Right atrium auricular region (tissue), 2 donors: ENCODE results near the gene FAM53A. TPM values are rescaled to one million over a fixed set of nuclear protein-coding genes. Genes with fewer than 3 reads are reported as not detected.
"Not testable (repeated sequence)": the region's sequence is repeated elsewhere in the genome, so short reads cannot be mapped to it uniquely, and the experiment has no call there.

Experiments
- DNase-seq: peaks from one replicate; pipeline ENCODE4 v3.0.0-alpha.2; 2019; ENCODE audit warnings: low spot score
- H3K27ac ChIP-seq, 2 donors: fragments of 200-600 bp; sonication (generic); 1 replicate in 1 of 2; 2 replicates in 1 of 2; pipeline ENCODE4 v1.5.1; 2016 to 2019
- H3K27me3 ChIP-seq, 2 donors: fragments of 200-600 bp; sonication (generic); one replicate each; pipeline versions ENCODE4 v1.5.1 to v1.6.0; 2017 to 2019
- H3K36me3 ChIP-seq: fragments of 200-600 bp; sonication (generic); one replicate; pipeline ENCODE4 v1.5.1; 2016
- H3K4me1 ChIP-seq, 2 donors: fragments of 200-600 bp; sonication (generic); one replicate each; pipeline versions ENCODE4 v1.5.1 to v1.6.0; 2017 to 2019
- H3K4me3 ChIP-seq, 2 donors: fragments of 200-600 bp; sonication (generic); 1 replicate in 1 of 2; 2 replicates in 1 of 2; pipeline ENCODE4 v1.5.1; 2017 to 2019; ENCODE audit warnings: mild to moderate bottlenecking in 1 of 2, moderate library complexity in 1 of 2
- H3K9me3 ChIP-seq, 2 donors: fragments of 200-600 bp; sonication (generic); one replicate each; pipeline ENCODE4 v1.5.1; 2019
- total RNA-seq, 2 donors: library from RNA; depleted of rRNA; stranded (reverse); fragments of >200 nt; gene quantifications; one replicate each; pipeline ENCODE4 v1.1.0, GENCODE V29; 2016
- TF ChIP-seq, protein P1 (sequence below), 2 donors: fragments of 200-600 bp; sonication (generic); IDR thresholded peaks; one replicate each; pipeline ENCODE4 v1.5.1; 2019; ENCODE audit warnings: antibody characterized with exemption in 2 of 2

The FAM53A gene
- total RNA-seq, 2 donors from 2014 or later = 1.0 to 1.9 TPM

DNA sequence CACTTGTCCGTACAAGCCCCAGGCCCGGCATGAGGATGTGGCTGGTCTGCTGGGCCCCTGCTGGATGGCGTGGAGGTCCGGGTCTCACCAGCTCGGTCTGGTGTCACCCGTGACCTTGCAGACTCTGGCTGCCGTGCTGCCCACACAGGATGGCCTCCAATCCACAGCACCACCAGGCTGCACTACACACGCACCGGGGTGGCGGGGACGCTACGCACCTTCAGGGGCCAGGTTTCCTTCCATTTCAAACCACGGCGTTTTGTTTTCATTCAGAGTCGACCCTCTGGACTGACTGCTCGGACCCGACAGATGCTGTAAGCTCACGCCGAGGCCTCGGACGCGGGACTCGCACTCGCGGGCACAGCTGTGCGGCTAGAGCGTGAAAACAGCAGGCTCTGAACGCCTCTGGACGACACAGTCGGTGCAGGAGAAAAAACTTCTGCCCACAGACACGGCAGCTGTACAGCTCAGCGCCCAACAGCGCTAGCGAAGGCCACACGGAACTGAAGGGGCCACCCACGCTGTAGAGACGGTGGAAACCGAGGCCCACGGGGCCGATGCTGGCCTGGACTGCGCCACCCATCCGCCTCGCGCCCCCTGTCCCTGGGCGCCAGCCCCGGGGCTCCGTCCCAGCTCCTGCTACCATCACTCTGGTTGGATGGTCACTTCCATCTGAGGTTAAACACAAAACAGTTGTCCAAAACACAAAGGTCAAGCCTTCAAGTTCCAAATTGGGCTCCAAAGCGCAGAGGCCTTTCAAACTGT is 40.0 kb downstream of the FAM53A start:
- TF ChIP-seq, protein P1, sequence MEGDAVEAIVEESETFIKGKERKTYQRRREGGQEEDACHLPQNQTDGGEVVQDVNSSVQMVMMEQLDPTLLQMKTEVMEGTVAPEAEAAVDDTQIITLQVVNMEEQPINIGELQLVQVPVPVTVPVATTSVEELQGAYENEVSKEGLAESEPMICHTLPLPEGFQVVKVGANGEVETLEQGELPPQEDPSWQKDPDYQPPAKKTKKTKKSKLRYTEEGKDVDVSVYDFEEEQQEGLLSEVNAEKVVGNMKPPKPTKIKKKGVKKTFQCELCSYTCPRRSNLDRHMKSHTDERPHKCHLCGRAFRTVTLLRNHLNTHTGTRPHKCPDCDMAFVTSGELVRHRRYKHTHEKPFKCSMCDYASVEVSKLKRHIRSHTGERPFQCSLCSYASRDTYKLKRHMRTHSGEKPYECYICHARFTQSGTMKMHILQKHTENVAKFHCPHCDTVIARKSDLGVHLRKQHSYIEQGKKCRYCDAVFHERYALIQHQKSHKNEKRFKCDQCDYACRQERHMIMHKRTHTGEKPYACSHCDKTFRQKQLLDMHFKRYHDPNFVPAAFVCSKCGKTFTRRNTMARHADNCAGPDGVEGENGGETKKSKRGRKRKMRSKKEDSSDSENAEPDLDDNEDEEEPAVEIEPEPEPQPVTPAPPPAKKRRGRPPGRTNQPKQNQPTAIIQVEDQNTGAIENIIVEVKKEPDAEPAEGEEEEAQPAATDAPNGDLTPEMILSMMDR (IDR thresholded peaks at IDR 0.05) = no peak
- Histone ChIP-seq H3K27ac (no peak overlapping the region), H3K27me3 (no peaks in the 10 kb centered on the region), H3K9me3 (no peaks in the 10 kb centered on the region), H3K4me3 (no peak overlapping the region), H3K4me1 (peaks cover 0 to 7% of the 10 kb centered on the region in 2 donors), H3K36me3 (no peaks in the 10 kb centered on the region)
- no peak for DNase-seq

DNA sequence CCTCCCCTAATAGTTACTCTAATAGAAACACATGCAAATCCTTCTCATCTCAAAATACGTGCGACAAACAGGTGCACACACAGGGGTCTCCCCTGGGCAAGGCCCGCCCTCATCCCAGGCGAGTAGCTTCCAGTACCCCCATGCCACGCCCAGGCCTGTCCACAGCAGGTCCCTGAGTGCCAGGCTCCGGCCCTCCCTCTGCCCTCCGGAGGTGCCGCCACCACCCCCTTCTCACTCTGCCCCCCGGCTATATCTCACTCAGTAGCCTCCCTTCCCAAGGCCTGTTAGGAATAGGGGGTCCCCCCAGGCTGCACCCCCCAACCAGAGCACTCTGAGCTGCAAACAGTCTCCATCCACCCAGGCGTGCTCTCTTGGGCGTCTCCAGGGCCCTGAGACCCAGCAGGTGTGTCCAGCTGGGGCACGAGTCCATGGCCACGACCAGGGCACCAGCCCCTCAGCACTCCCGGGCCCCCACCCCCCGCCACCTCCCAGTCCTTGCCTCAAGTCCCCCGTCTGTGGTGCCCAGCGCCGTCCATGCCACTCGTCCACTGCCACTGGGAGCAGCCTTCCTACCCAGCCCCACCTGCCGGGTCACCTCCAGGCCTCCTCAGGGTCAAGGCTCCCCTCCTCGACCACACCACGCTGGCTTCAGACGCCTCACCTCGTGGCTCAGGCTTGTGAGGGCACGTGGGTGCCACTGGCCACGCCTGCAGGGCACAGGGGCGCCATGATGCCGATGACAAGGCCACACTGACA is 41.7 kb downstream of the FAM53A start:
- no peaks in the 10 kb centered on the region for H3K27me3 ChIP-seq
- H3K9me3 ChIP-seq = no peaks in the 10 kb centered on the region
- TF ChIP-seq, protein P1 (IDR thresholded peaks at IDR 0.05) = no peak
- no peak overlapping the region for H3K27ac ChIP-seq
- DNase-seq = no peak
- H3K4me3 ChIP-seq = no peak overlapping the region
- H3K4me1 ChIP-seq = peaks cover 0 to 7% of the 10 kb centered on the region in 2 donors
- H3K36me3 ChIP-seq = no peaks in the 10 kb centered on the region

DNA sequence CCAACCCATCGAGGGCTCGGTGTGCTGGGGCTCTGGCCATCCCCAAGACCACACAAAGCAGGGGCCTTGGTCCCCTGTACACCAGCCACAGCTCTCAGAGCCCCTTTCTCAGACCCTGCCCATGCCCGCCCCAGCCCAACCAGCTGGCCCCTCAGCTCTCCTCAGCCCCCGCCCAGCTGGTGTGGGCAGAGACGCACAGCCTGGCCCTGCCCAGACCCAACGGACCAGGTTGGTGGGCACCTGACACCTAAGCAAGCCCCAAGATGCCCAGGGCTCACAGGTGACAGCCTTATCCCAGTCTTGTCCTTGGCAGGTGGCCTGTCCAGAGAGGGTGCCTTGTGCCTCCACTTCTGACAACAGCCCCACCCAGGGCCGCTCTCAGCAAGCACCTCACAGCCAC is 42.4 kb downstream of the FAM53A start:
- Histone ChIP-seq H3K9me3 (no peaks in the 10 kb centered on the region), H3K4me3 (no peak overlapping the region), H3K27me3 (no peaks in the 10 kb centered on the region), H3K36me3 (no peaks in the 10 kb centered on the region), H3K27ac (no peak overlapping the region), H3K4me1 (peaks cover 0 to 7% of the 10 kb centered on the region in 2 donors)
- TF ChIP-seq, protein P1 (IDR thresholded peaks at IDR 0.05) = no peak
- no peak for DNase-seq

DNA sequence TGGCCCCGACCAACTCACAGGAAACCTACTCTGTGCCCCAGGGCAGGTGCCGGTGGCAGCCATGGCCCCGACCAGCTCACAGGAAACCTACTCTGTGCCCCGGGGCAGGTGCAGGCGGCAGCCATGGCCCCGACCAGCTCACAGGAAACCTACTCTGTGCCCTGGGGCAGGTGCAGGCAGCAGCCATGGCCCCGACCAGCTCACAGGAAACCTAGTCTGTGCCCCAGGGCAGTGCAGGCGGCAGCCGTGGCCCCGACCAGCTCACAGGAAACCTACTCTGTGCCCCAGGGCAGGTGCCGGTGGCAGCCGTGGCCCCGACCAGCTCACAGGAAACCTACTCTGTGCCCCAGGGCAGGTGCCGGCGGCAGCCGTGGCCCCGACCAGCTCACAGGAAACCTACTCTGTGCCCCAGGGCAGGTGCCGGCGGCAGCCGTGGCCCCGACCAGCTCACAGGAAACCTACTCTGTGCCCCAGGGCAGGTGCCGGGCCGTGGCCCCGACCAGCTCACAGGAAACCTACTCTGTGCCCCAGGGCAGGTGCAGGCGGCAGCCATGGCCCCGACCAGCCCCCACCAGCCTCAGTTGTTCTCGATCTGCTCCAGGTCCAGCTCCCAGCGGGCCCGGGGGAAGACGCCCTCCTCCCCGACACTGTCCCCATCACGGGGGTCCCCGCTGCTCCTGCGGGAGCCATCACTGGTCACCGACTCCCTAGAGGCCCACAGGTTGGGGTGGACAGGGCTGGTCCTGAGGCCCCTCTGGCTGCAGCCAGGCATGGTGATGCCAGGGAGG is 43.2 kb downstream of the FAM53A start:
- not testable (repeated sequence) for H3K27me3 ChIP-seq, H3K4me1 ChIP-seq, H3K4me3 ChIP-seq, H3K9me3 ChIP-seq, H3K36me3 ChIP-seq, DNase-seq, H3K27ac ChIP-seq

DNA sequence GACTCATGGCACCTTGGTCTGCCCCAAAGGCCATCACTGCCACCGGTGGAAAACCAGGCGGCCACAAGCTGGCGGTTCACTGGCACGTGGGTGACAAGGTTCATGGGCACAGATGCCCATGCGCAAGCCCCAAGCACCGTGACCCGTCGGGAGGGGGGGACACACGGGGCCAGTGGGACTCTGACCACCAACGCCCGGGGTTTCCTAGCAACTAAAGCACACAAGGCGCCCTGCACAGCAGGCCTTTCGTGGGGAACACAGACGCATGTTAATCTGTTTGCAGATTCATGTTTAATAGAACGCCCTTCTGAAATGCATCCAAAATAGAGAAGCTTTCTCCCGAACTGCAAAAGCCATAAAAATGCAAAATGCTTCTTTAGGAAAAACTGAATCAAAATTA is 43.9 kb downstream of the FAM53A start:
- Histone ChIP-seq H3K4me3 (no peak overlapping the region), H3K36me3 (no peaks in the 10 kb centered on the region), H3K9me3 (no peaks in the 10 kb centered on the region), H3K27ac (no peak overlapping the region), H3K4me1 (peaks cover 0 to 3% of the 10 kb centered on the region in 2 donors), H3K27me3 (no peaks in the 10 kb centered on the region)
- TF ChIP-seq, protein P1 (IDR thresholded peaks at IDR 0.05) = no peak
- DNase-seq = no peak
